Suppressor macrophage (primary cell): ENCODE measurements around the gene CYP46A1.

Experiments used
- DNase-seq, 4 experiments: peaks; one replicate each; pipeline ENCODE4 v3.0.0-alpha.2; 2020 to 2022

Gene CYP46A1

GRCh38 chr14:99688629-99689028, 4.5 kb downstream of the CYP46A1 start:
- DNase-seq, result no peak

GRCh38 chr14:99689266-99690236, 5.5 kb downstream of the CYP46A1 start:
- DNase-seq, result no peak

- no peak for DNase-seq
Measured at GRCh38 chr14:99690636-99691035, 6.5 kb downstream of the CYP46A1 start.

- no peak for DNase-seq
Measured at GRCh38 chr14:99691111-99691885, 7.2 kb downstream of the CYP46A1 start.

GRCh38 chr14:99693918-99694317, 9.8 kb downstream of the CYP46A1 start:
- DNase-seq, result no peak

GRCh38 chr14:99696929-99697328, 12.8 kb downstream of the CYP46A1 start:
- DNase-seq, result no peak

- DNase-seq, result no peak
Measured at GRCh38 chr14:99698236-99698635, 14.1 kb downstream of the CYP46A1 start.

GRCh38 chr14:99698642-99699041, 14.5 kb downstream of the CYP46A1 start:
- DNase-seq, result no peak

- no peak for DNase-seq
Measured at GRCh38 chr14:99699085-99699760, 15.1 kb downstream of the CYP46A1 start.

GRCh38 chr14:99699861-99700260, 15.8 kb downstream of the CYP46A1 start:
- DNase-seq, result no peak

- DNase-seq, result no peak
Measured at GRCh38 chr14:99700379-99700778, 16.3 kb downstream of the CYP46A1 start.

- DNase-seq, result no peak
Measured at GRCh38 chr14:99701260-99701659, 17.2 kb downstream of the CYP46A1 start.

GRCh38 chr14:99702115-99702514, 18.0 kb downstream of the CYP46A1 start:
- DNase-seq, result no peak

GRCh38 chr14:99703381-99703780, 19.3 kb downstream of the CYP46A1 start:
- no peak for DNase-seq

GRCh38 chr14:99704037-99704436, 19.9 kb downstream of the CYP46A1 start:
- DNase-seq, result no peak

GRCh38 chr14:99706107-99706900, 22.2 kb downstream of the CYP46A1 start:
- no peak for DNase-seq

GRCh38 chr14:99707420-99707819, 23.3 kb downstream of the CYP46A1 start:
- no peak for DNase-seq

GRCh38 chr14:99707921-99708320, 23.8 kb downstream of the CYP46A1 start:
- no peak for DNase-seq

GRCh38 chr14:99708449-99708848, 24.4 kb downstream of the CYP46A1 start:
- no peak for DNase-seq

GRCh38 chr14:99713972-99714371, 29.9 kb downstream of the CYP46A1 start:
- no peak for DNase-seq

GRCh38 chr14:99715266-99716000, 31.3 kb downstream of the CYP46A1 start:
- DNase-seq, result no peak
